Stimulated activated CD8-positive, alpha-beta memory T cell treated with anti-CD3 and anti-CD28 coated beads, Interleukin-15, amount 100 ng/mL, for 48 hours (primary cell): ENCODE data around the gene ATP8B1.
"Not testable (repeated sequence)": the region's sequence is repeated elsewhere in the genome, so short reads cannot be mapped to it uniquely, and the experiment has no call there.

Experiments
- DNase-seq, 2 donors: peaks; one replicate each; pipeline ENCODE4 v3.0.0-alpha.2; 2020; ENCODE audit warnings: low read depth in 2 of 2

Gene ATP8B1

GRCh38 chr18:57660961-57661360 lies 142.2 kb downstream of the ATP8B1 start:
- no peak for DNase-seq

- no peak for DNase-seq
Measured at GRCh38 chr18:57659460-57660102, 143.5 kb downstream of the ATP8B1 start.

GRCh38 chr18:57657542-57657941 lies 145.6 kb downstream of the ATP8B1 start:
- DNase-seq: no peak

- no peak for DNase-seq
Measured at GRCh38 chr18:57655740-57656139, 147.4 kb downstream of the ATP8B1 start.

- no peak for DNase-seq
Measured at GRCh38 chr18:57651914-57652313, 151.2 kb downstream of the ATP8B1 start.

GRCh38 chr18:57649556-57650500 lies 153.3 kb downstream of the ATP8B1 start:
- DNase-seq: no peak

- no peak for DNase-seq
Measured at GRCh38 chr18:57648414-57648813, 154.7 kb downstream of the ATP8B1 start.

GRCh38 chr18:57644540-57644939 lies 158.6 kb downstream of the ATP8B1 start:
- DNase-seq: no peak

- not testable (repeated sequence) for DNase-seq
Measured at GRCh38 chr18:57643726-57644125, 159.4 kb downstream of the ATP8B1 start.

- DNase-seq: not testable (repeated sequence)
Measured at GRCh38 chr18:57642462-57642861, 160.7 kb downstream of the ATP8B1 start.

- DNase-seq: no peak
Measured at GRCh38 chr18:57640749-57641148, 162.4 kb downstream of the ATP8B1 start.

- no peak for DNase-seq
Measured at GRCh38 chr18:57640236-57640635, 162.9 kb downstream of the ATP8B1 start.

- no peak for DNase-seq
Measured at GRCh38 chr18:57635003-57635822, 167.9 kb downstream of the ATP8B1 start.

- no peak for DNase-seq
Measured at GRCh38 chr18:57631697-57632096, 171.4 kb downstream of the ATP8B1 start.

GRCh38 chr18:57630754-57631595 lies 172.1 kb downstream of the ATP8B1 start:
- no peak for DNase-seq

GRCh38 chr18:57630002-57630753 lies 172.9 kb downstream of the ATP8B1 start:
- DNase-seq: peak; percentile 88 to 90

GRCh38 chr18:57629422-57629821 lies 173.7 kb downstream of the ATP8B1 start:
- DNase-seq: no peak

- DNase-seq: no peak
Measured at GRCh38 chr18:57627488-57627887, 175.6 kb downstream of the ATP8B1 start.

GRCh38 chr18:57624988-57625387 lies 178.1 kb downstream of the ATP8B1 start:
- DNase-seq: no peak

- peak in 1 of 2 donors; percentile 11 for DNase-seq
Measured at GRCh38 chr18:57621246-57621604, 181.9 kb downstream of the ATP8B1 start.

- no peak for DNase-seq
Measured at GRCh38 chr18:57619876-57620275, 183.2 kb downstream of the ATP8B1 start.
